ENCODE measurements around the gene BCAT1. TPM values are rescaled to one million over a fixed set of nuclear protein-coding genes. Genes with fewer than 3 reads are reported as not detected.
"Not testable (repeated sequence)": the region's sequence is repeated elsewhere in the genome, so short reads cannot be mapped to it uniquely, and the experiment has no call there.

The BCAT1 gene
- polyA plus RNA-seq, 1 experiment: 61.1 TPM

DNA sequence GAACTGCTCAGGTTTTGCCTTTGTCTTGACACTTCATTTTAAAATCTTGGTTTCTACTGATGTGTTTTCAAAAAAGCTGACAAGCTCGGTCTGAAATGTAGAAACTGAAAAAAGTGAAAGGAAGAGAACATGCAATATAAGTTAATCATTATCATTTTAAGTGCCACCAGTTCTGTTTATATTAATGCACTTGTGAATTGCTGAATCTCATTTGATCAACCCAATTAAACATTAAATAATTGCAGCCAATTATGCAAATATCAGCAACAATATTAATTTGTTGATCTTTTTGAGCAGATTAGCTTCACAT lies 133.8 kb downstream of the BCAT1 start:
- POLR2A ChIA-PET: no interaction called here
- H3K9me3 ChIP-seq (ENCODE audit: control insufficient read depth, insufficient read depth, low read length): no peaks in the 10 kb centered on the region
- H3K27ac ChIP-seq (ENCODE audit: low read depth, low read length): no peak overlapping the region
- H3K4me3 ChIP-seq (ENCODE audit: low read depth, low read length): no peak overlapping the region
- DNase-seq (ENCODE audit: low read depth, low spot score): no peak
- no peak for TF ChIP-seq CTCF (IDR thresholded peaks at IDR 0.05; ENCODE audit: low read depth, low read length)
- CTCF ChIA-PET: no interaction called here
- no peaks in the 10 kb centered on the region for H3K27me3 ChIP-seq (ENCODE audit: control insufficient read depth, insufficient read depth, low read length)

DNA sequence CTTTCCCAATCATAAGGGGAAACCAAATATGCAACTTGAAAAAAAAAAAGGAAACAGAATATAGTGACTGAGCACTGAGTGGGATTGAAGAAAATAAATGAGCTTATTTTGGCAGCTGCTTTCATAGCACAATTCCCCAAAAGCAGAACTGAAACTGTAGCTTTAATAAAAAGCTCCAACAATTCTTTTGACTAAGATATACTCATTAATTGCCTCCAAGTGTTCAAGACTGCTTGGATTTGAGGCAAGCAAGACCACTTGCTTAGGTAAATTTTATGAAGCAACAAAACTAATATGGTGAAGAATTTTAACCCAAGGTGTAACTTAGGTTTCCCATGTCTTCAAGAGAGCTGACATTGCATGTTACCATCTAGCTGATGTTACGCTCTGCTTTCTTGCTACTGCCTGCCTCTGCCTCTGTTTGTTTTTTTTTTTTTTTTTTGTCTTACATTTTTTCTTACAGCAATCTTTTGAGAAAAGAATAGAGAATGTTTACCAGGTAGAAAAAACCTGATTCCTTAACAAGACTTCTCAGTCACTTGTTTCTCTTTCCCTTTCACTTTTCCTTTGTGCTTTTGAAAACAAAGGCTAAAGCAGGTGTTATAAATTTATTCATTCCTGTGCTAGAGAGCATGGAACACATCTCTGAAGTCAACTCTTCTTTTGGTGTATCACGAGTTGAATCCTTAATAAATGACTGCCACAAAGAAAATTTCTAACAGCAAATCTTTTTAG lies 134.4 kb downstream of the BCAT1 start:
- ChIA-PET CTCF (no interaction called here), POLR2A (no interaction called here)
- H3K4me3 ChIP-seq (ENCODE audit: low read depth, low read length): no peak overlapping the region
- no peak overlapping the region for H3K27ac ChIP-seq (ENCODE audit: low read depth, low read length)
- TF ChIP-seq CTCF (IDR thresholded peaks at IDR 0.05; ENCODE audit: low read depth, low read length): no peak
- H3K27me3 ChIP-seq (ENCODE audit: control insufficient read depth, insufficient read depth, low read length): no peaks in the 10 kb centered on the region
- no peaks in the 10 kb centered on the region for H3K9me3 ChIP-seq (ENCODE audit: control insufficient read depth, insufficient read depth, low read length)
- no peak for DNase-seq (ENCODE audit: low read depth, low spot score)

GRCh38 chr12:24810378-24810777 lies 138.5 kb downstream of the BCAT1 start:
- no peak for TF ChIP-seq CTCF (IDR thresholded peaks at IDR 0.05; ENCODE audit: low read depth, low read length)
- ChIA-PET CTCF (interaction anchor here (1.0 kb wide), 1 partner anchor 32 kb away, joined by 3 read pairs; no protein-coding TSS in a partner anchor), POLR2A (no interaction called here)
- no peaks in the 10 kb centered on the region for H3K9me3 ChIP-seq (ENCODE audit: control insufficient read depth, insufficient read depth, low read length)
- H3K4me3 ChIP-seq (ENCODE audit: low read depth, low read length): no peak overlapping the region
- no peaks in the 10 kb centered on the region for H3K27me3 ChIP-seq (ENCODE audit: control insufficient read depth, insufficient read depth, low read length)
- no peak overlapping the region for H3K27ac ChIP-seq (ENCODE audit: low read depth, low read length)
- DNase-seq (ENCODE audit: low read depth, low spot score): no peak

DNA sequence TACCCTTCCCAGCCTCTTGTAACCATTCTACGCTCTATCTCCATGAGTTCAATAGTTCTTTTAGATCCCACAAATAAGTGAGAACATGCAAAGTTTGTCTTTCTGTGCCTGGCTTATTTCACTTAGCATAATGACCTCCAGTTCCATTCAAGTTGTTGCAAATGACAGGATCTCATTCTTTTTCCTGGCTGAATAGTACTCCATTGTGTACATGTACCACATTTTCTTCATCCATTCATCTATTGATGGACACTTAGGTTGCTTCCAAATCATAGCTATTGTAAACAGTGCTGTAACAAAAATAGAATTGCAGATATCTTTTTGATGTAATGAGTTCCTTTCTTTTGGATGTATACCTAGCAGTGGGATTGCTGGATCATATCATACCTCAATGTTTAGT lies 139.6 kb downstream of the BCAT1 start:
- H3K27me3 ChIP-seq (ENCODE audit: control insufficient read depth, insufficient read depth, low read length); H3K9me3 ChIP-seq (ENCODE audit: control insufficient read depth, insufficient read depth, low read length); DNase-seq (ENCODE audit: low read depth, low spot score); H3K27ac ChIP-seq (ENCODE audit: low read depth, low read length); CTCF ChIA-PET; H3K4me3 ChIP-seq (ENCODE audit: low read depth, low read length): not testable (repeated sequence)
- POLR2A ChIA-PET: interaction anchor here (0.7 kb wide), 1 partner anchor 10 kb away, joined by 4 read pairs; no protein-coding TSS in a partner anchor

GRCh38 chr12:24808651-24809050 lies 140.2 kb downstream of the BCAT1 start:
- ChIA-PET POLR2A (interaction anchor here (0.7 kb wide), 1 partner anchor 9 kb away, joined by 4 read pairs; no protein-coding TSS in a partner anchor), CTCF (no interaction called here)
- Histone ChIP-seq H3K4me3 (ENCODE audit: low read depth, low read length) (no peak overlapping the region), H3K27ac (ENCODE audit: low read depth, low read length) (no peak overlapping the region), H3K9me3 (ENCODE audit: control insufficient read depth, insufficient read depth, low read length) (no peaks in the 10 kb centered on the region; the same call in 1 of the 2 replicates), H3K27me3 (ENCODE audit: control insufficient read depth, insufficient read depth, low read length) (no peaks in the 10 kb centered on the region)
- no peak for DNase-seq (ENCODE audit: low read depth, low spot score)
- no peak for TF ChIP-seq CTCF (IDR thresholded peaks at IDR 0.05; ENCODE audit: low read depth, low read length)
